GM19240 (cell line): ENCODE measurements around the gene UNC13D.
"Not testable (repeated sequence)": the region's sequence is repeated elsewhere in the genome, so short reads cannot be mapped to it uniquely, and the experiment has no call there.

Source experiments
- DNase-seq: peaks from one replicate; pipeline ENCODE4 v3.0.0; 2011; ENCODE audit warnings: low spot score; ENCODE audit not compliant: insufficient read length

Gene UNC13D

GRCh38 chr17:75875182-75875939 lies 31.2 kb upstream of the UNC13D start:
- DNase-seq, result no peak

GRCh38 chr17:75874323-75875181 lies 30.3 kb upstream of the UNC13D start:
- DNase-seq, result no peak

GRCh38 chr17:75873587-75874322 lies 29.6 kb upstream of the UNC13D start:
- no peak for DNase-seq

- no peak for DNase-seq
Observed at GRCh38 chr17:75872434-75873351, 28.5 kb upstream of the UNC13D start.

- not testable (repeated sequence) for DNase-seq
Observed at GRCh38 chr17:75870228-75870627, 26.0 kb upstream of the UNC13D start.

GRCh38 chr17:75869282-75870141 lies 25.3 kb upstream of the UNC13D start:
- DNase-seq, result no peak

GRCh38 chr17:75868730-75869281 lies 24.6 kb upstream of the UNC13D start:
- not testable (repeated sequence) for DNase-seq

- DNase-seq, result not testable (repeated sequence)
Observed at GRCh38 chr17:75865404-75866188, 21.4 kb upstream of the UNC13D start.

- not testable (repeated sequence) for DNase-seq
Observed at GRCh38 chr17:75864887-75865286, 20.7 kb upstream of the UNC13D start.

- peak; percentile 83 for DNase-seq
Observed at GRCh38 chr17:75864448-75864871, 20.3 kb upstream of the UNC13D start.

- no peak for DNase-seq
Observed at GRCh38 chr17:75861927-75862317, 17.7 kb upstream of the UNC13D start.

- not testable (repeated sequence) for DNase-seq
Observed at GRCh38 chr17:75859358-75859757, 15.2 kb upstream of the UNC13D start.

GRCh38 chr17:75856062-75856756 lies 12.0 kb upstream of the UNC13D start:
- DNase-seq, result no peak

- DNase-seq, result peak; percentile 93
Observed at GRCh38 chr17:75855310-75856061, 11.3 kb upstream of the UNC13D start, which contains the start of gene WBP2. Gene WBP2 (minus strand): TSS chr17:75855335. CDS start chr17:75855297, 38 bp downstream.

- DNase-seq, result no peak
Observed at GRCh38 chr17:75854881-75855309, 10.7 kb upstream of the UNC13D start.

GRCh38 chr17:75854101-75854748 lies 10.0 kb upstream of the UNC13D start:
- no peak for DNase-seq

- DNase-seq, result no peak
Observed at GRCh38 chr17:75853433-75853832, 9.2 kb upstream of the UNC13D start.
